Measurements from ENCODE around the gene BNIP3. TPM values are rescaled to one million over a fixed set of nuclear protein-coding genes. Genes with fewer than 3 reads are reported as not detected.

Gene BNIP3
- total RNA-seq, 6 donors from 2014 or later: 34.6 to 114 (median 51.9) TPM

DNA sequence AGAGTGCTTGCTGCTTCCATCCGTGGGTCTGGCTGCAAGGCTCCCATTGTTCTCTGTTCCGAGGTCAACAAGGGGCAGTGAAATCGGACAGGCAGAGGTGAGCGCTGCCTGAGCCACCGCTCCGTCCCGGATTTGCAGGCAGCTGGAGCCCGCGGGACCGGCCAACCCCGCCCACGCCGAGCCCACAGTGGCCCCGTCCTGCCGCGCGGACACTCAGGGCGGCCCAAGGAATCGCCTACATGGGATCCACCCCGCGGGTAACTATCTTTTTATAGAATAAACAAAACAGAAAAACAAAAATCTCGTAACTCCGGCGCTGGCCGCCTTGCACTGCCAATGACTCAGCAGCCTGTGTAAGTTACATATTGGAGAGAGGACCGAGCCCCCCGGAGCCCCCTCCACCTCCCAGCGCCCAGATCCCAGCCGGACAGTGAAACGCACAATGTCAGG, 1.9 kb downstream of the BNIP3 start:
- peaks cover 9 to 36% (median 25%) of the 10 kb centered on the region in 4 donors for H3K4me1 ChIP-seq
- H3K4me3 ChIP-seq: peak overlapping the region; percentile 10 to 94 (median 88)
- DNase-seq (peak in 1 of 2 donors; percentile 87), ATAC-seq (ENCODE audit: low FRiP score in 2 of 2) (no peak)
- H3K36me3 ChIP-seq: no peaks in the 10 kb centered on the region
- WGBS, 2 donors: 29 to 43% methylated on average over 30 of the region's 30 CpGs
- no peaks in the 10 kb centered on the region for H3K9me3 ChIP-seq
- TF ChIP-seq, protein P1, sequence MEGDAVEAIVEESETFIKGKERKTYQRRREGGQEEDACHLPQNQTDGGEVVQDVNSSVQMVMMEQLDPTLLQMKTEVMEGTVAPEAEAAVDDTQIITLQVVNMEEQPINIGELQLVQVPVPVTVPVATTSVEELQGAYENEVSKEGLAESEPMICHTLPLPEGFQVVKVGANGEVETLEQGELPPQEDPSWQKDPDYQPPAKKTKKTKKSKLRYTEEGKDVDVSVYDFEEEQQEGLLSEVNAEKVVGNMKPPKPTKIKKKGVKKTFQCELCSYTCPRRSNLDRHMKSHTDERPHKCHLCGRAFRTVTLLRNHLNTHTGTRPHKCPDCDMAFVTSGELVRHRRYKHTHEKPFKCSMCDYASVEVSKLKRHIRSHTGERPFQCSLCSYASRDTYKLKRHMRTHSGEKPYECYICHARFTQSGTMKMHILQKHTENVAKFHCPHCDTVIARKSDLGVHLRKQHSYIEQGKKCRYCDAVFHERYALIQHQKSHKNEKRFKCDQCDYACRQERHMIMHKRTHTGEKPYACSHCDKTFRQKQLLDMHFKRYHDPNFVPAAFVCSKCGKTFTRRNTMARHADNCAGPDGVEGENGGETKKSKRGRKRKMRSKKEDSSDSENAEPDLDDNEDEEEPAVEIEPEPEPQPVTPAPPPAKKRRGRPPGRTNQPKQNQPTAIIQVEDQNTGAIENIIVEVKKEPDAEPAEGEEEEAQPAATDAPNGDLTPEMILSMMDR (IDR thresholded peaks at IDR 0.05): no peak
- TF ChIP-seq POLR2A (IDR thresholded peaks at IDR 0.05) (no peak), POLR2AphosphoS5 (IDR thresholded peaks at IDR 0.05) (no peak), EP300 (IDR thresholded peaks at IDR 0.05) (no peak)
- no peaks in the 10 kb centered on the region for H3K27me3 ChIP-seq
- peak overlapping the region in 1 of 4 donors; percentile 58 for H3K27ac ChIP-seq

DNA sequence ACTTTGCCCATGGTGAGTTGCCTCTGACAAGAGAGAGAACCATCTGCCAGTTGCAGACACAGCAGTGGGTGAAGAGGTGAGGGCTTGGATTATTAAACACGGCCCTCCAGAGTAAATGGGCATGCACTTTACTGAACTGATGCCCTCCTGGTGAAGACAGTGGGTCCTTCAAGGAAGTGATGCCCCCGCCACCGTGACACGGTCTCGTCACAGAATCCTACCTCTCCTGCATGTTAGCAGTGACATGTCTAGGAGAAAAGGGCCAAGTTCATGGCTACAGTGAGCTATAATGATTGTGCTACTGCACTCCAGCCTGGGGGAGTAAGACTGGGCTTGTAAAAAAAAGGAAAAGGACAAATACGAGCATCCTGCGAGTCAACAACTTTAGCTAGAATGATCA, 2.4 kb downstream of the BNIP3 start:
- Histone ChIP-seq H3K27ac (no peak overlapping the region), H3K9me3 (no peaks in the 10 kb centered on the region), H3K4me3 (peak overlapping the region in 3 of 4 donors; percentile 84 to 94 (median 93)), H3K36me3 (no peaks in the 10 kb centered on the region), H3K27me3 (no peaks in the 10 kb centered on the region), H3K4me1 (peaks cover 9 to 36% (median 25%) of the 10 kb centered on the region in 4 donors)
- TF ChIP-seq EP300 (IDR thresholded peaks at IDR 0.05): no peak
- TF ChIP-seq, protein P1 (IDR thresholded peaks at IDR 0.05): no peak
- DNase-seq (no peak), ATAC-seq (ENCODE audit: low FRiP score in 2 of 2) (no peak)
- 82 to 85% methylated on average over 7 of the region's 7 CpGs for WGBS, 2 donors

DNA sequence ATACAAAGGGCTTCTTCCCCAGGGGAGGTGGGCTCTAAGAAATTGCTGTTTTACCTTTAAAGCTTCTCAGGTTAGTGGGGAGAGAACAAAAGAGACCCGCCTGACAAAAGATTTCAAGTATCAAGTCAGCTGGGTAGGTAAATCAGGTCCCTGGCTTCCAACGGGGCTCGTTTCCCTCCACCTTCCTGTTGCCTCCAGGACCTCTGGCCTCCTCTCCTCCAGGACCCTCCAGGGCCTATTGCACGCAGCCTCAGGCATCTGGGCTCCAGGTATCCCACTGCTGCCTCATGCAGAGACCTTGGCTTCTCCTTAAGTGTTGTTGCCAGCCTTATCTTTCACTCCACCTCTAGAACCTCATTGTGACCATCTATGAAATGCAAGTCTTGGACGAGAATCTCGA, 2.9 kb downstream of the BNIP3 start:
- no peak for DNase-seq
- no peak for ATAC-seq (ENCODE audit: low FRiP score in 2 of 2)
- Histone ChIP-seq H3K36me3 (no peaks in the 10 kb centered on the region), H3K4me1 (peaks cover 9 to 36% (median 25%) of the 10 kb centered on the region in 4 donors), H3K27me3 (no peaks in the 10 kb centered on the region), H3K27ac (no peak overlapping the region), H3K9me3 (no peaks in the 10 kb centered on the region), H3K4me3 (no peak overlapping the region)
- TF ChIP-seq POLR2A (IDR thresholded peaks at IDR 0.05): no peak
- TF ChIP-seq EP300 (IDR thresholded peaks at IDR 0.05): no peak
- TF ChIP-seq, protein P1 (IDR thresholded peaks at IDR 0.05): no peak
- TF ChIP-seq POLR2AphosphoS5 (IDR thresholded peaks at IDR 0.05): no peak
- 77 to 79% methylated on average over 6 of the region's 6 CpGs for WGBS, 2 donors

DNA sequence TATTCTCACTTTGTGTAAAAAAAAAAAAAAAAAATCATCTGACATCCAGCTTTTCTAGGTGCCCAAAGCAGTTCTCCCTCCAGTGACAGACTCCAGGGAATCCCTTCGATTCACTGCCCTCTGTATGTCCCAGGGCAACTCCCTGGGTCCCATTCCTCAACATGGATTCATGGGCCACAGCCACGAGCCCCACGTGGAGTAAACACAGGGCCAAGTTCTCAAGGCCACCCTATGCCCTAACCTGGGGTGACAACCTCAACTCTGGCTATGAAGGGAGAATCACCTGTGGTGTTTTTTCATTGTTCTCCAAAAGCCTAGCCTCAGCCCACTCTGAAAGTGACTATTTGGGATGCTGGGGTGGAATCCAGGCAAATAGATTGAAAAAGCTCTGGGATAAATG, 3.4 kb downstream of the BNIP3 start:
- no peaks in the 10 kb centered on the region for H3K27me3 ChIP-seq
- ATAC-seq (ENCODE audit: low FRiP score in 2 of 2): no peak
- no peaks in the 10 kb centered on the region for H3K9me3 ChIP-seq
- no peaks in the 10 kb centered on the region for H3K36me3 ChIP-seq
- H3K4me1 ChIP-seq: peaks cover 11 to 39% (median 25%) of the 10 kb centered on the region in 4 donors
- 87 to 96% methylated on average over 3 of the region's 3 CpGs for WGBS, 2 donors
- no peak overlapping the region for H3K27ac ChIP-seq
- DNase-seq: no peak
- H3K4me3 ChIP-seq: no peak overlapping the region
- TF ChIP-seq POLR2A (IDR thresholded peaks at IDR 0.05) (no peak), EP300 (IDR thresholded peaks at IDR 0.05) (no peak), POLR2AphosphoS5 (IDR thresholded peaks at IDR 0.05) (no peak)
- TF ChIP-seq, protein P1 (IDR thresholded peaks at IDR 0.05): no peak

All from upper lobe of left lung (tissue), 6 donors.